Stimulated activated CD8-positive, alpha-beta memory T cell treated with anti-CD3 and anti-CD28 coated beads, Interleukin-12 subunit alpha, Interleukin-12 subunit beta, amount 100 ng/mL, for 4 hours (primary cell): ENCODE measurements around the gene MYLK.

Experiments
- DNase-seq: peaks from one replicate; pipeline ENCODE4 v3.0.0-alpha.2; 2020; ENCODE audit warnings: low read depth

MYLK gene

GRCh38 chr3:123695731-123696640 lies 188.1 kb downstream of the MYLK start:
- DNase-seq: no peak

- no peak for DNase-seq
These were observed 189.0 kb downstream of the MYLK start for GRCh38 chr3:123695152-123695551.

GRCh38 chr3:123694366-123695087 lies 189.6 kb downstream of the MYLK start:
- DNase-seq: no peak

- no peak for DNase-seq
These were observed 190.4 kb downstream of the MYLK start for GRCh38 chr3:123693584-123694190.

- no peak for DNase-seq
These were observed 191.5 kb downstream of the MYLK start for GRCh38 chr3:123692671-123693070.

- no peak for DNase-seq
These were observed 192.1 kb downstream of the MYLK start for GRCh38 chr3:123692041-123692440.

- DNase-seq: no peak
These were observed 194.3 kb downstream of the MYLK start for GRCh38 chr3:123689831-123690230.

- DNase-seq: no peak
These were observed 195.8 kb downstream of the MYLK start for GRCh38 chr3:123688241-123688747.

GRCh38 chr3:123687286-123687685 lies 196.8 kb downstream of the MYLK start:
- no peak for DNase-seq

GRCh38 chr3:123686251-123686650 lies 197.9 kb downstream of the MYLK start:
- DNase-seq: no peak

- no peak for DNase-seq
These were observed 198.4 kb downstream of the MYLK start for GRCh38 chr3:123685780-123686179.

GRCh38 chr3:123684636-123685035 lies 199.5 kb downstream of the MYLK start:
- no peak for DNase-seq

GRCh38 chr3:123684209-123684608 lies 199.9 kb downstream of the MYLK start:
- DNase-seq: no peak

GRCh38 chr3:123683505-123684154 lies 200.5 kb downstream of the MYLK start:
- DNase-seq: no peak

- no peak for DNase-seq
These were observed 201.2 kb downstream of the MYLK start for GRCh38 chr3:123682781-123683504.

GRCh38 chr3:123682302-123682701 lies 201.8 kb downstream of the MYLK start:
- no peak for DNase-seq

- no peak for DNase-seq
These were observed 204.3 kb downstream of the MYLK start for GRCh38 chr3:123679712-123680386.

GRCh38 chr3:123678108-123678511 lies 206.0 kb downstream of the MYLK start:
- no peak for DNase-seq

- DNase-seq: no peak
These were observed 211.5 kb downstream of the MYLK start for GRCh38 chr3:123672429-123673146.

GRCh38 chr3:123670743-123671142 lies 213.4 kb downstream of the MYLK start:
- no peak for DNase-seq
